ENCODE measurements around the gene CENPH. TPM values are rescaled to one million over a fixed set of nuclear protein-coding genes. Genes with fewer than 3 reads are reported as not detected.
A peak's percentile ranks its signal among the peaks of the same experiment; 100 is the strongest.
"Not testable (repeated sequence)": the region's sequence is repeated elsewhere in the genome, so short reads cannot be mapped to it uniquely, and the experiment has no call there.

CENPH gene
- total and polyA plus RNA-seq, 2 of the 13 experiments (the other 11 are each of a cell fraction or from before 2014, with no cell fraction given): 11.2 to 28.8 TPM

GRCh38 chr5:69140827-69141226 is 48.6 kb upstream of the CENPH start:
- DNase-seq (ENCODE audit: low spot score) (no peak), ATAC-seq (no peak), FAIRE-seq (no peak)
- peaks cover 4% of the 10 kb centered on the region; the same call in 1 of the 2 replicates for H3K9me3 ChIP-seq (ENCODE audit: low read length)
- ChIA-PET POLR2A (no interaction called here), CTCF (ENCODE audit: low intra/inter-chr PET ratio, low total read pairs) (no interaction called here)
- in situ Hi-C loops (cut with HindIII; ENCODE audit: extremely low pct_ligation_motif_present, low pct_unique_long_range_greater_than_20kb) (no loop called here), intact Hi-C loops (cut with micrococcal nuclease; ENCODE audit: unreplicated experiment) (no loop called here)
- H3K27ac ChIP-seq (ENCODE audit: extremely low read length, insufficient read depth, low read length): no peak overlapping the region
- no peaks in the 10 kb centered on the region for H3K79me2 ChIP-seq (ENCODE audit: insufficient read depth, low read length)
- TF ChIP-seq SRSF9 (IDR thresholded peaks at IDR 0.05; ENCODE audit: borderline replicate concordance, insufficient read depth, low read depth, low read length, poor library complexity, severe bottlenecking) (no peak), ZNF280D (CRISPR knock-in tag; IDR thresholded peaks at IDR 0.05) (peak; percentile 33; the same call in 1 of the 2 replicates)
- H3K27me3 ChIP-seq (ENCODE audit: control insufficient read depth in 1 of 2, insufficient read depth in 2 of 2, low read length in 2 of 2): no peaks in the 10 kb centered on the region
- BruUV-seq (replicated peaks): no TSS peak
- H3K4me1 ChIP-seq (ENCODE audit: insufficient read depth, low read length): no peaks in the 10 kb centered on the region
- H3K4me2 ChIP-seq (ENCODE audit: low read depth, low read length): no peak overlapping the region
- 4% methylated on average over 1 of the region's 1 CpG for WGBS (ENCODE audit: low lambda C conversion rate)
- H3K9ac ChIP-seq (ENCODE audit: insufficient read depth, low read depth, low read length): no peak overlapping the region
- H2AFZ ChIP-seq (ENCODE audit: low read length): no peak overlapping the region
- no peak overlapping the region for H3K4me3 ChIP-seq (replicated peaks in 1 of 3; ENCODE audit: insufficient read depth in 1 of 3, low read depth in 2 of 3, low read length in 3 of 3)
- H4K20me1 ChIP-seq (ENCODE audit: insufficient read depth, low read length): no peaks in the 10 kb centered on the region
- H3K36me3 ChIP-seq (replicated peaks in 1 of 2; ENCODE audit: control insufficient read depth in 1 of 2, insufficient read depth in 2 of 2, low read length in 2 of 2): no peaks in the 10 kb centered on the region

- H3K36me3 ChIP-seq (replicated peaks in 1 of 2; ENCODE audit: control insufficient read depth in 1 of 2, insufficient read depth in 2 of 2, low read length in 2 of 2); POLR2A ChIA-PET; in situ Hi-C loops (cut with HindIII; ENCODE audit: extremely low pct_ligation_motif_present, low pct_unique_long_range_greater_than_20kb); H3K4me3 ChIP-seq (replicated peaks in 1 of 3; ENCODE audit: insufficient read depth in 1 of 3, low read depth in 2 of 3, low read length in 3 of 3); BruUV-seq (replicated peaks); H4K20me1 ChIP-seq (ENCODE audit: insufficient read depth, low read length); H3K9ac ChIP-seq (ENCODE audit: insufficient read depth, low read depth, low read length); DNase-seq (ENCODE audit: low spot score); H3K79me2 ChIP-seq (ENCODE audit: insufficient read depth, low read length); ATAC-seq; H3K4me2 ChIP-seq (ENCODE audit: low read depth, low read length); CTCF ChIA-PET (ENCODE audit: low intra/inter-chr PET ratio, low total read pairs); H3K9me3 ChIP-seq (ENCODE audit: low read length); H2AFZ ChIP-seq (ENCODE audit: low read length); FAIRE-seq; intact Hi-C loops (cut with micrococcal nuclease; ENCODE audit: unreplicated experiment); H3K27me3 ChIP-seq (ENCODE audit: control insufficient read depth in 1 of 2, insufficient read depth in 2 of 2, low read length in 2 of 2); H3K27ac ChIP-seq (ENCODE audit: extremely low read length, insufficient read depth, low read length): not testable (repeated sequence)
- H3K4me1 ChIP-seq (ENCODE audit: insufficient read depth, low read length): peaks cover 10% of the 10 kb centered on the region; the same call in 1 of the 2 replicates
- WGBS (ENCODE audit: low lambda C conversion rate): 86% methylated on average over 7 of the region's 7 CpGs
These were observed 40.8 kb upstream of the CENPH start for GRCh38 chr5:69148576-69148975.

Data from HepG2 (cell line).